Eye (tissue), 1 donor: Measurements from ENCODE around the gene RGS9.
A peak's percentile ranks its signal among the peaks of the same experiment; 100 is the strongest.
"Not testable (repeated sequence)": the region's sequence is repeated elsewhere in the genome, so short reads cannot be mapped to it uniquely, and the experiment has no call there.

ENCODE experiments used
- DNase-seq: peaks from one replicate; pipeline ENCODE4 v3.0.0-alpha.2; 2015

Gene RGS9

GRCh38 chr17:65116515-65116914 is 20.7 kb upstream of the RGS9 start:
- not testable (repeated sequence) for DNase-seq

- no peak for DNase-seq
Observed at GRCh38 chr17:65117384-65118035, 19.7 kb upstream of the RGS9 start.

DNA sequence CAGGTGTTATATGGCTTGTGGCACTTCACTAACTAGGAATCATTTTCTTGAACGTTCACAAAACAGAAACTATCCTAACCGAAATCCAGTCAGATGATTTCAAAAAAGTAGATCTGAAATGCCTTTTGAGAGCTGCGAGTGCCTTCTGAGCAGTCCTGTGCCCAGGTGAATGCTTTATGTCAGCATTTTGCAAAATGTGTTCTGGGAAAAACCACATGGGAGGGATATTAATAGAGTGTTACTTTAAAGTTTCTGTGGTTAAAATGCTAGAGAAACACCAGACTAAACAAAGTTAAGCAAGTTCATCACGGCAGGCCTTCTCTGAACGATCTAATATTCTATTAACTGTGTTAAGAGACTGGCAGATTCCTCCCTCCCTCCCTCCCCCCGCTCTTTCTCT is 15.8 kb upstream of the RGS9 start:
- no peak for DNase-seq

DNA sequence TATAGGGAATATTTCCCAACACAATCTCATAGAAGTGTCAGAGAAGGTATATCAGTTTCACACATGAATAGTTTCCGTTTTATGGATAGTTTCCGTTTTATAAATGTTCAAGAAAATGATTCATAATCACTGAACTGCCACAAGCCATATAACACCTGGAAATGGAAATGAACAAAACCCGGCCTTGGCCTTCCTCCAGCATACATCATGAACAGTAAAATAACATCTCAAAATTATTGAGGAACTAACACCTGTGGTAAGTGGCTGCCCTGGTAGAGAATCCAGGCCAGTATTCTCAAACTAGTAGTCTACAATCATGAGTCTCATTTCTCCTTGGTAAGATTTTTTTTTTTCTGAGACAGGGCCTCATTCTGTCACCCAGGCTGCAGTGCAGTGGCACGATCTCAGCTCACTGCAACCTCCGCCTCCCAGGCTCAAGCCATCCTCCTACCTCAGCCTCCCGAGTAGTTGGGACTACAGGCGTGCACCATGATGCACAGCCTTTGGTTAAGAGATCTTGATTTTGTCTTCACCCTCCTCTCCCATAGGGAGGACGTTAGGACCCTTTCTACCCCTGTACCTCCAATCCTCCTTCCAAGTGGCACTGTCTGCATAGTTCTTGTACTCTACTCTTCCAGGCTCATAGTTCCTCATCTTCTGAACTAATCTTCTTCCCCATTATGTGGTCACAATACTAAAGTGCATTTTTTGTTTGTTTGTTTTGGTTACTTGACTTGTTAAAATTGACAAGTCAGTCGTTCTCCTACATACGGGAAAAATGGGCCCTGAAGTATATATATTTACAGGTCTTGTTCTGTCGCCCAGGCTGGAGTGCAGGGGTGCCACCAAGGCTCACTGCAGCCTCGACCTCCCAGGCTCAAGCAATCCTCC is 15.0 kb upstream of the RGS9 start:
- no peak for DNase-seq

GRCh38 chr17:65122836-65123756 is 14.1 kb upstream of the RGS9 start:
- peak; percentile 98 for DNase-seq

GRCh38 chr17:65123757-65124675 is 13.2 kb upstream of the RGS9 start:
- no peak for DNase-seq

DNA sequence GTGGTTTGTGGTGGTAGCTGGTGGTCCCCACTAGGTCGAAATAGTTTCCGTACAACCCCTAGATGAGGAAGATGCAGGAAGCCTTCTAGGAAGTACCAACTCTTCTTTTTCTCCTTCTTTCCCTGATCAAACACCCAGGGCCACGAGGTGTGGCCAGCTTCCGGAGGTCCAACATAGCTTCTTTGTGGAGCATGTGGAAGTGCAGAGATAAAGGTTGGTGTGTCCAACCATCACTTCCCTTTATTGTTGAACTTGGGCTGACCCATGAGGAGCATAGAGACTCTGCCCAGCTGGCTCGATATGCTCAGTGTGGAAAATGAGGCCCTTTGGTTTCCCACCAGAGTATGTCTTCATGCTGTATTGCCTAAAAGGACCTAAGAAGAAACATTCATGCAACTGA is 6.3 kb upstream of the RGS9 start:
- no peak for DNase-seq

- DNase-seq: no peak
Observed at GRCh38 chr17:65131240-65131639, 5.9 kb upstream of the RGS9 start.

GRCh38 chr17:65131946-65132345 is 5.2 kb upstream of the RGS9 start:
- no peak for DNase-seq

- no peak for DNase-seq
Observed at GRCh38 chr17:65134035-65134434, 3.1 kb upstream of the RGS9 start.

- DNase-seq: no peak
Observed at GRCh38 chr17:65139101-65139764, 2.1 kb downstream of the RGS9 start.

- DNase-seq: no peak
Observed at GRCh38 chr17:65142247-65142646, 5.1 kb downstream of the RGS9 start.

GRCh38 chr17:65143889-65144604 is 6.9 kb downstream of the RGS9 start:
- peak; percentile 66 for DNase-seq

GRCh38 chr17:65145743-65146142 is 8.6 kb downstream of the RGS9 start:
- DNase-seq: no peak

- DNase-seq: no peak
Observed at GRCh38 chr17:65147955-65148354, 10.8 kb downstream of the RGS9 start.

DNA sequence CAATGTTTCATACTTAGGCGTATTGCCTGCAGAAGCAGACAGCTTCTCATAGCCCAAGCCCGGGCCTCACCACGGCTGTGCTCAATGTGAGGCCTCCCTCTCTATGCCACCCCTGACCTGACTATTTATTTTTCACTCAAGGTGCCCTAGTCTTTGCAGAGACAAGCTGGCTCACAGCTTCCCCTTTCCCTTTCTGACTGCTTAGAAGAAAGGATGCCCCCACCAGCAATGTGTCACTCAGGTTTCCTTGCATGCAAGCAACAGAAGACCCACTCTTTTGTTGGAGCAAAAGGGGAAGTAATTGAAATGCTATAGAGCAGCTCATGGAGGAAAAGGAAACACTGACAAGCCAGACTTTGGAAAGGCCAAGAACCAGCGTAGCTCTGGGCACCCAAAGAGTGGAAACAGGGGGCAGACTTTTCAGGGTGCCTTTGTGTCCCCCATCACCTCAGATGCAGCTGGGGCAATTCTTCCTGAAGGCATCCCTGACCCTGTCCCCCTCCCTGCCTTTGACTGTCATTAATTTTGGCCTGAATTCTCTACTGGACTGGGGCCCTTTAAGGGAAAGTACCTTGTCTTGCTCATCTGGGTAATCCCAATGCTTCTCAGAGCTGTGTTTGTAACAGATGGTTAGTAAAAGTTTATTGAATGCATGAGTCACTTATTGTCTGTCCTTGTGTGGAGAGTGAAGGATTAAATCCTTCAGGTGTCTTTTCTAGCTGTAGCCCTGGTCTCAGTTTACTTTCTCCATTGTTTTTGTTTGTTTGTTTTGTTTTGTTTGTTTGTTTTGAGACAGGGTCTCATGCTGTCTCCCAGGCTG is 17.8 kb downstream of the RGS9 start:
- DNase-seq: no peak

- no peak for DNase-seq
Observed at GRCh38 chr17:65155622-65156021, 18.5 kb downstream of the RGS9 start.

DNA sequence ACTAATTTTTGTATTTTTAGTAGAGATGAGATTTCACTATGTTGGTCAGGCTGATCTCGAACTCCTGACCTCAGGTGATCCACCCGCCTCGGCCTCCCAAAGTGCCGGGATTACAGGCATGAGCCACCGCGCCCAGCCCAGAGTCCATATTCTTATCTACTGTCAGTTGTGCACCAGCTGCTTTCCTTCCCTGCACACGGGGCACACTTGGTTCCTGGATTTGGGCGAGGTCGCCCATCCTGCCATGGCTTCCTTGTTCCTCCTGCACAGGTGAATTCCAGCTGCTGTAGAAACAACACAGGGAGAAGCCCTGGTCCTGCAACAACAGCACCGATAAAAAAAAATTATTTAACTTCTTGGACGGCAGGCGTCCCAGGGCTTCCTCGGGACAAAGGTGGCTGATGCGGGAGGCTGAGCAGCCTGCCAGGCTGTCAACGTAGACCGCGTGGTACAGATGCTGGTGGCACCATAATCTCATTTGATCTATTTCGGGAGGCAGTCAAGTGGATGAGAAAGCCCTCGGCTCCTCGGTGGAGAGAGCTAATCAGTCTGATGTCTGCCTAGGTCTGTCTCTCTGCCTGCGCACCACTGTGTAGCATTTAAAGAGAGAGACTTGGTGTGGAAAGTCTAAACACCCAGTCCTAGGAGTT is 19.1 kb downstream of the RGS9 start:
- DNase-seq: no peak

DNA sequence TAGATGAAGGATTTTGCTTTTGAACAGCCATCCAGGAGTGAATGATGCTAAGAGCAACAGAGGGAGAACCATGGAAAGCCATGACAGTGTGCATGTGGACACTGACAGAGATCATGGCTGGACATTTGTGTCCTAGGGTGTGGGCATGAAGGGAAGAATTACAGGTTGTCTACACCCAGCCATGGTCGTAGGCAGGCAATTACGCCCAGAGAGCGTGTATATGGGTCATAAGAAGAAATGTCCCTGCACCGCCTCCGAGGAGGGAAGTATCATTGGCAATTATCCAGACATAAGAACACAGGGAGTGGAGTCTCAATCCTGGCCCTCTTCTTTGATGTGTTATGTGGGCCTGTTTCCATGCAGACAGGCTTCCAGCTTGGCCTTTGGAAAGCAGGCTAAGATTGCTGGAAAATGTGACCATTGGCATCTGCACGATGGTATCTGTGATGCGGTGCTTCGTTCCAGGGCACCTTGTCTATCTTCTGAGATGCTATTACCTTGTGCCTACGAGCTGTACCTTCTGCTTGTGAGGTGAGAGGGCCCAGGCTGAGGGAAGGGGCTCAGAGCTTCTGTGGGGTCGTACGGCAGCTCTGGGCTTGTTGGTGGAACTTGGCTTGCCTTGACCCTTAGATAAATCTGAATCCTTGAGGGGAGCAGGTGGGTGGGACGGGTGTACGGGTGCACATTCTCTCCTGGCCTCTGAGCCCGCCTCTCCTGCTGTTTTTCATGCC is 19.8 kb downstream of the RGS9 start:
- DNase-seq: no peak
